MCF 10A (cell line): ENCODE measurements around the gene RXRA. TPM values are rescaled to one million over a fixed set of nuclear protein-coding genes. Genes with fewer than 3 reads are reported as not detected.

Experiments used
- BruUV-seq: library from RNA; stranded (reverse); fragments of 400-500 nt; replicated peaks from 2 replicates; lab custom pipeline; 2021; lab: Mats Ljungman, UMichigan
- CTCF ChIA-PET: fragments of 300-600 bp; sonication (Branson Sonifier 250); formaldehyde crosslinking; extraction: SDS; loops from one replicate; lab custom pipeline; 2021; ENCODE audit warnings: antibody characterized with exemption, inconsistent platforms; lab: Yijun Ruan, JAX
- POLR2A ChIA-PET: fragments of 300-600, 350-650 bp; sonication (Branson Sonifier 250); formaldehyde crosslinking; extraction: SDS; loops from one replicate; lab custom pipeline; 2020; ENCODE audit warnings: antibody characterized with exemption, inconsistent platforms; lab: Yijun Ruan, JAX
- DNase-seq: peaks from one replicate; pipeline ENCODE4 v3.0.0-alpha.2; 2018; ENCODE audit not compliant: unreplicated experiment
- H3K27ac Mint-ChIP-seq: one replicate; pipeline ENCODE4 v1.8.0; 2022; ENCODE audit warnings: mild to moderate bottlenecking, low read depth, mixed read lengths; ENCODE audit not compliant: unreplicated experiment
- H3K27me3 Mint-ChIP-seq: one replicate; pipeline ENCODE4 v1.8.0; 2022; ENCODE audit warnings: mixed read lengths; ENCODE audit not compliant: insufficient read depth, unreplicated experiment
- H3K36me3 Mint-ChIP-seq: one replicate; pipeline ENCODE4 v1.8.0; 2022; ENCODE audit warnings: mild to moderate bottlenecking, moderate library complexity, mixed read lengths; ENCODE audit not compliant: insufficient read depth, unreplicated experiment
- H3K4me1 Mint-ChIP-seq: one replicate; pipeline ENCODE4 v1.8.0; 2022; ENCODE audit warnings: mixed read lengths; ENCODE audit not compliant: insufficient read depth, unreplicated experiment
- H3K4me3 Mint-ChIP-seq: one replicate; pipeline ENCODE4 v1.8.0; 2022; ENCODE audit warnings: mild to moderate bottlenecking, moderate library complexity, mixed read lengths; ENCODE audit not compliant: unreplicated experiment
- H3K9me3 Mint-ChIP-seq: one replicate; pipeline ENCODE4 v1.8.0; 2022; ENCODE audit warnings: mixed read lengths; ENCODE audit not compliant: unreplicated experiment
- CTCF ChIP-seq: fragments of 200-600 bp; IDR thresholded peaks from one replicate; pipeline ENCODE4 v1.8.0; 2022; ENCODE audit warnings: antibody characterized with exemption, mild to moderate bottlenecking; ENCODE audit not compliant: unreplicated experiment
- intact Hi-C: fragments of 100-400 bp; cut with micrococcal nuclease; formaldehyde crosslinking; loops from 2 replicates; pipeline ENCODE4 v1.14.1; 2022
- total RNA-seq: library from RNA; stranded (reverse); gene quantifications from 2 replicates; pipeline ENCODE4 v1.2.3, GENCODE V29; 2022

Gene RXRA
- total RNA-seq, 1 experiment from 2014 or later = 65.5 TPM

- Mint-ChIP-seq H3K4me1 (no peaks in the 10 kb centered on the region), H3K9me3 (no peaks in the 10 kb centered on the region), H3K27me3 (no peaks in the 10 kb centered on the region), H3K4me3 (no peak overlapping the region), H3K36me3 (no peaks in the 10 kb centered on the region), H3K27ac (no peak overlapping the region)
- ChIA-PET CTCF (interaction anchor here (0.7 to 1.1 kb wide), 2 partner anchors 28 to 213 kb away, joined by 3 to 4 read pairs; no protein-coding TSS in a partner anchor), POLR2A (no interaction called here)
- no peak for DNase-seq
- BruUV-seq = no TSS peak
- intact Hi-C loops = no loop called here
- no peak for TF ChIP-seq CTCF
Measured at GRCh38 chr9:134476942-134477335, 150.7 kb downstream of the RXRA start.

- no peaks in the 10 kb centered on the region for H3K9me3 Mint-ChIP-seq
- intact Hi-C loops = no loop called here
- H3K27ac Mint-ChIP-seq = no peak overlapping the region
- ChIA-PET POLR2A (no interaction called here), CTCF (interaction anchor here (1.1 kb wide), 1 partner anchor 28 kb away, joined by 3 read pairs; no protein-coding TSS in a partner anchor)
- no peaks in the 10 kb centered on the region for H3K27me3 Mint-ChIP-seq
- no peak overlapping the region for H3K4me3 Mint-ChIP-seq
- no peak for TF ChIP-seq CTCF
- no peak for DNase-seq
- no peaks in the 10 kb centered on the region for H3K36me3 Mint-ChIP-seq
- BruUV-seq = no TSS peak
- no peaks in the 10 kb centered on the region for H3K4me1 Mint-ChIP-seq
Measured at GRCh38 chr9:134477342-134477925, 151.2 kb downstream of the RXRA start.

- Mint-ChIP-seq H3K9me3 (no peaks in the 10 kb centered on the region), H3K27ac (no peak overlapping the region), H3K36me3 (no peaks in the 10 kb centered on the region), H3K27me3 (no peaks in the 10 kb centered on the region), H3K4me1 (no peaks in the 10 kb centered on the region), H3K4me3 (no peak overlapping the region)
- BruUV-seq = no TSS peak
- intact Hi-C loops = no loop called here
- CTCF ChIA-PET = interaction anchor here (1.1 kb wide), 1 partner anchor 29 kb away, joined by 3 read pairs; no protein-coding TSS in a partner anchor
- no peak for DNase-seq
- POLR2A ChIA-PET = no interaction called here
- TF ChIP-seq CTCF = no peak
Measured at GRCh38 chr9:134477927-134478326, 151.7 kb downstream of the RXRA start.

GRCh38 chr9:134481762-134482161 is 155.5 kb downstream of the RXRA start:
- TF ChIP-seq CTCF = no peak
- H3K4me3 Mint-ChIP-seq = no peak overlapping the region
- DNase-seq = no peak
- ChIA-PET CTCF (interaction anchor here (0.7 kb wide), 1 partner anchor 860 kb away, joined by 3 read pairs; no protein-coding TSS in a partner anchor), POLR2A (no interaction called here)
- H3K9me3 Mint-ChIP-seq = no peaks in the 10 kb centered on the region
- no peak overlapping the region for H3K27ac Mint-ChIP-seq
- H3K27me3 Mint-ChIP-seq = no peaks in the 10 kb centered on the region
- intact Hi-C loops = no loop called here
- no TSS peak for BruUV-seq
- H3K4me1 Mint-ChIP-seq = no peaks in the 10 kb centered on the region
- peaks cover 6% of the 10 kb centered on the region for H3K36me3 Mint-ChIP-seq
